ENCODE results near the gene ID2. TPM values are rescaled to one million over a fixed set of nuclear protein-coding genes. Genes with fewer than 3 reads are reported as not detected.

ID2 gene
- total and polyA plus RNA-seq, 2 of the 13 experiments (the other 11 are each of a cell fraction or from before 2014, with no cell fraction given), result 214 to 719 TPM

GRCh38 chr2:8675543-8675942, 6.3 kb upstream of the ID2 start (continued):
- TF ChIP-seq FOXA1 (IDR thresholded peaks at IDR 0.05) (no peak), FOXA1 (CRISPR knock-in tag; IDR thresholded peaks at IDR 0.05) (peak; percentile 44; the same call in 1 of the 2 replicates), NCOA1 (CRISPR knock-in tag; IDR thresholded peaks at IDR 0.05) (peak; percentile 87), ZNF605 (CRISPR knock-in tag; IDR thresholded peaks at IDR 0.05) (peak; percentile 46; the same call in 1 of the 2 replicates), ARNTL (CRISPR knock-in tag; IDR thresholded peaks at IDR 0.05) (peak; percentile 81), ZNF235 (CRISPR knock-in tag; IDR thresholded peaks at IDR 0.05; ENCODE audit: borderline replicate concordance) (no peak), SNAPC4 (CRISPR knock-in tag; IDR thresholded peaks at IDR 0.05) (no peak), ZNF614 (CRISPR knock-in tag; IDR thresholded peaks at IDR 0.05; ENCODE audit: borderline replicate concordance) (0 out of 2 replicates have a peak, but pooled peaks have one; percentile 50), ZNF749 (CRISPR knock-in tag; IDR thresholded peaks at IDR 0.05; ENCODE audit: borderline replicate concordance) (no peak; the same call in 1 of the 2 replicates), ZNF331 (CRISPR knock-in tag; IDR thresholded peaks at IDR 0.05) (0 out of 2 replicates have a peak, but pooled peaks have one; percentile 64), NR2F1 (CRISPR knock-in tag; IDR thresholded peaks at IDR 0.05) (peak; percentile 74 to 86; a peak in 3 of 4 replicates), JARID2 (CRISPR knock-in tag; IDR thresholded peaks at IDR 0.05; ENCODE audit: insufficient replicate concordance) (no peak), PHF21A (CRISPR knock-in tag; IDR thresholded peaks at IDR 0.05) (peak; percentile 68; the same call in 1 of the 2 replicates), KIAA2018 (CRISPR knock-in tag; IDR thresholded peaks at IDR 0.05; ENCODE audit: borderline replicate concordance) (0 out of 2 replicates have a peak, but pooled peaks have one; percentile 61), ZNF34 (CRISPR knock-in tag; IDR thresholded peaks at IDR 0.05; ENCODE audit: borderline replicate concordance) (no peak), ZBTB3 (CRISPR knock-in tag; IDR thresholded peaks at IDR 0.05; ENCODE audit: borderline replicate concordance, low read depth) (no peak), NONO (IDR thresholded peaks at IDR 0.05) (no peak), NONO (CRISPR knock-in tag; conservative IDR thresholded peaks at IDR 0.05) (0 out of 2 replicates have a peak, but pooled peaks have one; percentile 42)

All from HepG2 (cell line).